ACC112 (cell line): Measurements from ENCODE around the gene NLGN1.

Experiments used
- H2AFZ ChIP-seq: fragments of 200-600 bp; sonication (generic); one replicate; pipeline ENCODE4 v1.6.0; 2017; ENCODE audit warnings: antibody characterized with exemption, low read length; ENCODE audit not compliant: unreplicated experiment
- H3K27ac ChIP-seq: fragments of 200-600 bp; sonication (generic); 2 replicates; pipeline ENCODE4 v1.5.1; 2014; ENCODE audit warnings: low read depth, mild to moderate bottlenecking, antibody characterized with exemption, low read length, moderate library complexity
- H3K27me3 ChIP-seq: fragments of 200-600 bp; sonication (generic); 2 replicates; pipeline ENCODE4 v1.6.1; 2014; ENCODE audit warnings: mild to moderate bottlenecking, antibody characterized with exemption, low read length, moderate library complexity, mixed read lengths; ENCODE audit not compliant: insufficient read depth
- H3K36me3 ChIP-seq: fragments of 200-600 bp; sonication (generic); 2 replicates; pipeline ENCODE4 v1.6.1; 2016; ENCODE audit warnings: mild to moderate bottlenecking, antibody characterized with exemption, low read length, moderate library complexity, mixed read lengths; ENCODE audit not compliant: insufficient read depth
- H3K4me1 ChIP-seq: fragments of 200-600 bp; sonication (generic); one replicate; pipeline ENCODE4 v1.6.1; 2016; ENCODE audit warnings: low read length, mixed read lengths; ENCODE audit not compliant: insufficient read depth, unreplicated experiment, control insufficient read depth
- H3K4me3 ChIP-seq: fragments of 200-600 bp; sonication (generic); 2 replicates; pipeline ENCODE4 v1.5.1; 2014; ENCODE audit warnings: mild to moderate bottlenecking, low read depth, low read length
- H3K79me2 ChIP-seq: fragments of 200-600 bp; sonication (generic); one replicate; pipeline ENCODE4 v1.6.0; 2016; ENCODE audit warnings: low read length; ENCODE audit not compliant: control insufficient read depth, unreplicated experiment, insufficient read depth

NLGN1 gene

DNA sequence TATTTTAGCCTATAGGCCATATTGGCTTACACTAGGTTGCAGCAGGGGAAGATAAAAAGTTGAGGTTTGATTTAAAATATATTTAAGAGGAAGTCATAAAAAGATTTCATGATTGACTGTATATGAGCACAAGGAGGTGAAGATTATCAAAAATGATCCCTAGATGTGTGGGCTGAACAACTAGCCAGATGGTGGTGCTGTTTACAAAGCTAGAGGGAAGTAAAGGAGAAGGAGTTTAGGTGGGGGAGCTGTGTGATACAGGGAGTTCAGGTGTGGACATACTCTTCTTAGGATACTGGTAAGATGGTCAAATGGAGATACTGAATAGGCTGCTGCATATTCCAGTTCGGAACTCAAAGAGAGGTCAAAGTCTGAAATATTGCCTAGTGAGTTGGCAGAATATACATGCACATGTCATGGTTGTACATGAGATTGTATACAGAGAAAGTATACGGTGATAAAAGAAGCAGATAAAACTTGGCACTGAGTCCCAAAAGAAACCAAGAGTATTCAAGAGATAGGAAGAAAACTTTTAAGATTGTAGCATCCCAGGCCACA lies 727.8 kb downstream of the NLGN1 start:
- no peaks in the 10 kb centered on the region for H3K36me3 ChIP-seq
- H3K79me2 ChIP-seq, result no peaks in the 10 kb centered on the region
- no peaks in the 10 kb centered on the region for H3K27me3 ChIP-seq
- H3K4me1 ChIP-seq, result peaks cover 8% of the 10 kb centered on the region
- H3K27ac ChIP-seq, result no peak overlapping the region
- no peak overlapping the region for H2AFZ ChIP-seq
- H3K4me3 ChIP-seq, result no peak overlapping the region

DNA sequence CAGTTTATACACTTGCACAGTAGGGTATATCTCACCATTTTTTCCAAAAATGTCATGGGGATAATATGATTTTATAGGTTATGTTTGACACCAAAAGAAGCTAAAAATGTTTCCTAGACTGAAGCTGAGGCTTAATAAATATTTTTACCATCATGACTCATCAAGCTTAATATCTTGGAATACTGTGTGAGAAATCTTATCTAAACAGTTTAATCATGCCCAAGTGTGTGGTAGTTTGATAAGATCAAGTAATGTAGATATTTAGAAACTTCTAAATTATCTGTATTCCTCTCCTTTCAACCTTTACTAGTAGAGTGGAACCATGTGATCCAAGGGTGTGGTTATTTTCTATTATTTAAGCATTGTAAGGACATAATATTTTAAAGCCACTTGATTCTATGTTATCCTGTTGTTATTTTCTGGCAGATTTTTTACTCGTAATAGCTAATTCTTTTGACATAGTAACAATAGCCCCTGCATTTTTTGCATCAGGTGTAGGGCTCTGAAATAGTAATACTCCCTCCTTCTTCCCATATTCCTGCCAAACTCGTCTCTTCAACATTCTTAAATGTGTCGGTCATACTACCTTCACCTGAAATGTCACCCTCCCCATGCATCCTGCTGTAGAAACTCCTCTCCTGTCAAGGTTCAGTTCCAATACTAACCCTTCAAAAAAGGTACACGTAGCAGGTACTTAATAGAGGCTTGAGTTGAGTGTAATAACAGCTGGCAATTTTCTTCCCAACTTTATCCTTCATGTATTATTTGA lies 729.6 kb downstream of the NLGN1 start:
- H2AFZ ChIP-seq, result no peak overlapping the region
- no peaks in the 10 kb centered on the region for H3K79me2 ChIP-seq
- H3K4me1 ChIP-seq, result peaks cover 8% of the 10 kb centered on the region
- H3K4me3 ChIP-seq, result no peak overlapping the region
- no peaks in the 10 kb centered on the region for H3K36me3 ChIP-seq
- H3K27ac ChIP-seq, result no peak overlapping the region
- H3K27me3 ChIP-seq, result no peaks in the 10 kb centered on the region

DNA sequence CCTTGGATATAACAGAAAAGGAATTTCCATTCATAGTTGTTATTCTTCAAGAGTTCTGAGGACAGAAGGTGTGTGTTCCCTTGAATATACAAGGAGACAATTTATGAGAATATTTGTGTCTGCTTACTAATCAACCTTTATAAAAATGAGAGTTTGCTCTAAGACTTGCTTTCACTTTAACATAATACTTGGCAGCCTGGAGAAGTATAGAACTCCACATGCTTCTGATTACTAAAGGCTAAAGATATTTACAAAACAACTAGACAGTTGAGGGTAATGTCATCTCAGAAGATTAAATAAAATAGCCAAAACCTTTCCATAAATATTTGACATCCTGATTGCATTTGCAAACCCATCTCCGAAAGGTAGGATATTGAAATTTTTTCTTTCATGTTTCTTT lies 734.5 kb downstream of the NLGN1 start:
- Histone ChIP-seq H3K79me2 (no peaks in the 10 kb centered on the region), H3K36me3 (no peaks in the 10 kb centered on the region), H3K27ac (no peak overlapping the region), H3K27me3 (no peaks in the 10 kb centered on the region), H2AFZ (no peak overlapping the region), H3K4me3 (no peak overlapping the region), H3K4me1 (peaks cover 4% of the 10 kb centered on the region)

DNA sequence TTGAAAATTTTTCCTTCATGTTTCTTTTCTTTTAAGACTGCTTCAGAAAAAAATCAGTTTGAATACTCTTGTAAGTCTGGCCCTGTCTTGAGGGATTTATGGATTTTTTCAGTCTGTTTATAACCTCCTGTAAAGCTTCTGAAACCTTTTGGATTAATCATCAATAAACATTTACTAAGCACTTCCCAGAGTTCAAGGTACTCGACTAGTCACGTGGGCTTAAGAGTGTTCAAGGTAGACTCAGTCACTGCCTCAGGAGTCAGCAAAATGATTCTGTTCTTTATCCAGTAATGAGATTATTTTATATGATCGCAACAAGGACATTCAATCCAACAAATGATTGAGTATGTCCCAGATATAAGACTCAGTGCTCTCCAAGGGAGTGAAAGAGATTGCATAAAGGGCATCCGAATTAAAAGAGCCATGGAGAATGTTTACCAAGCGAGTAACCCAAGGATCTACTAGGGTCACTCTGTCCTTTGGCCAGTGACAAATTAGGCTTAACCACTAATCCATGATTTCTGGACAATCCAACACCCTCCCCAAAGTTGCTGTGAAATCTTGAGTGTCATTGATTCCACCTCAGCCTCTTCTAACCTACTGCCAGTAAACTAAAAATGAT lies 735.0 kb downstream of the NLGN1 start:
- no peak overlapping the region for H2AFZ ChIP-seq
- H3K36me3 ChIP-seq, result no peaks in the 10 kb centered on the region
- H3K27ac ChIP-seq, result no peak overlapping the region
- H3K27me3 ChIP-seq, result no peaks in the 10 kb centered on the region
- H3K79me2 ChIP-seq, result no peaks in the 10 kb centered on the region
- H3K4me1 ChIP-seq, result no peaks in the 10 kb centered on the region
- H3K4me3 ChIP-seq, result no peak overlapping the region

DNA sequence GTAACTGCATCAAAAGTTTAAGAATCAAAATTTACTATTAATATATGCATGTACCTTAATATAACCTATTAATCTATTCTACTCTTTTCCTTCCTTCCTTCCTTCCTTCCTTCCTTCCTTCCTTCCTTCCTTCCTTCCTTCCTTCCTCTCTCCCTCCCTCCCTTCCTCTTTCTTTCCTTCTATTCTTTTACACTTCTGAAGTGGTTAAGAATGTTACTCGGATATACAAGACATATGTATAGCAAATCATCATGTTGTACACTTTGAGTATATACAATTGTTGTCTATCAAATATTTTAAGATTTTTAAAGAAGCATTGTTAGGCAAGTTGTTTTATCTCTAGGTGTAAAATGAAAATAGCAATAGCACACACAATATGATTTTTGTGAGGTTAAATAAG lies 748.5 kb downstream of the NLGN1 start:
- Histone ChIP-seq H3K27me3 (no peaks in the 10 kb centered on the region), H3K36me3 (no peaks in the 10 kb centered on the region), H3K4me3 (no peak overlapping the region), H3K27ac (no peak overlapping the region), H3K4me1 (no peaks in the 10 kb centered on the region), H3K79me2 (no peaks in the 10 kb centered on the region), H2AFZ (no peak overlapping the region)

DNA sequence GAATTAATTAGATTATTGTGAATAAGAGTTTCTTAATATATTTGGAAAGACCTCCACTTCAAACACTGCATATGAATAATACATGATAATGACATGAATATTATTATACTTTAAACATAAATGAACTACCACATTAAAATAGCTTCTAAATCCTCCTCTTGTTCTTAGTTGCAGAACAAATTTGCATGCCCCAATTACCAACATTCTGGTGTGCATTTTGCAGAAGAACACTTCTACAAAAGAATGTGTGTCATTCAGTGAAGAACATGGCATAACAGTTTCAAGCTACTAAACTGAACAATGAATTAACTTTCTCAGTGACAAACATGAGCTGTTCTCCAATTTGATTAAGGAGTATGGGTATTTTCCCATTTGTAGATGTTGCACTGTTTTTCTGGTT lies 750.3 kb downstream of the NLGN1 start:
- Histone ChIP-seq H3K36me3 (no peaks in the 10 kb centered on the region), H3K79me2 (no peaks in the 10 kb centered on the region), H3K4me3 (no peak overlapping the region), H3K4me1 (no peaks in the 10 kb centered on the region), H3K27me3 (no peaks in the 10 kb centered on the region), H3K27ac (no peak overlapping the region), H2AFZ (no peak overlapping the region)

DNA sequence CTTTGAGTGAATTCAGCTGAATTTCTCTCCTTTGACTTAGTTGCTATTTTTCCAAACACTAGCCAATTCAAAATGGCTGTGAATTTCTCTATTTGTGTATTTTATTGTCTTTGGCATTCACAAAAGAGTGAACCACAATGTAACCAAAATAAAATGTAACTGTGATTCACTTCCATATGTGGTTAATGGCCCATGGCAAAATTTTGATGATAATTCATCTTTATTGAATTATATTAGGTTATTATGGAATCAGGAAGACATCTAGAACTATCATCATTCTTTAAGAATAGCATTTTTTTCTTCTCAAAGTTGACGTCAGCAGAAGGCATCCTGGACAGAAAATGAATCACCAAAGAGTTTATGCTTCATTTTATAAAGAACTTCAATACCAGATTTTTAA lies 756.3 kb downstream of the NLGN1 start:
- H3K4me1 ChIP-seq, result no peaks in the 10 kb centered on the region
- H3K27ac ChIP-seq, result no peak overlapping the region
- no peaks in the 10 kb centered on the region for H3K79me2 ChIP-seq
- no peaks in the 10 kb centered on the region for H3K36me3 ChIP-seq
- H3K4me3 ChIP-seq, result no peak overlapping the region
- no peak overlapping the region for H2AFZ ChIP-seq
- H3K27me3 ChIP-seq, result no peaks in the 10 kb centered on the region

DNA sequence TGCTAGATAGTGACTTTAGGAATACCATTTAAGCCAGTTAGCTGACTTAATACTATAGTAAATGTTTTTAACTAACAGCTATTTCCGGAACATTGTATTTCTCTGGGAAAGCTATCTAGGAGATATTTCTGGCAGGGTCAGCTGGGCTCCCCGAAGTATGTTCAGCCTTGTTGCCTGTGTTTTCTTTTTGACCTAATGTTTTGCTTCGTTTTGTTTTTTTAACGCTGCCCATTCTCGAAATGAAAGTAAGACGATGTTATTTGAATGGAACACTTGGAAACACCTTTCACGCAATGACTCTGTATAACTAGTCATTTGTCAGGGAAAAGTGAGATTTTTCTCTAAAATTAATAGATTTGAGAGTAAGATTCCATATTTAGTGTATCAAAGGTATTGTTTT lies 758.7 kb downstream of the NLGN1 start:
- Histone ChIP-seq H3K36me3 (no peaks in the 10 kb centered on the region), H3K79me2 (no peaks in the 10 kb centered on the region), H3K27ac (no peak overlapping the region), H2AFZ (no peak overlapping the region), H3K4me1 (no peaks in the 10 kb centered on the region), H3K4me3 (no peak overlapping the region), H3K27me3 (no peaks in the 10 kb centered on the region)

DNA sequence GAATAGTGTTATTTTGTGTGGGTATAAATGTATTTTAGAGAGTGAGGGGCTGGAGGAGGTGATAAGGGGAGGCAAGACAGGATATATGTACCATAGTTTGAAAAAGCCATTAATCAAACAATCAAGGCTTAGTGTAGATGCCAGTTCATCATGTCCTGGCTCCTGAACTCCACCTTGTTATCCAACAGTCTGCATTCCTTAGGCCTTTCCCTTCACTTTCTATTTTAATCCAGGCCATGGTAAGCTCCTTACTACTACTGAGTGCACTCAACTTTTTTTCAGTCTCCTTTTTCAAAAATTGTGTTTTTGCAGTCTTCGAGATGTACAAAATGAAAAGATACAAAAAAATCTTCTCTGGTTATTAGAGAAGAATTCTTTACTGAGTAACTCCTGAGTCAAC lies 761.1 kb downstream of the NLGN1 start:
- Histone ChIP-seq H3K4me3 (no peak overlapping the region), H2AFZ (no peak overlapping the region), H3K79me2 (no peaks in the 10 kb centered on the region), H3K27me3 (no peaks in the 10 kb centered on the region), H3K36me3 (no peaks in the 10 kb centered on the region), H3K4me1 (no peaks in the 10 kb centered on the region), H3K27ac (no peak overlapping the region)

DNA sequence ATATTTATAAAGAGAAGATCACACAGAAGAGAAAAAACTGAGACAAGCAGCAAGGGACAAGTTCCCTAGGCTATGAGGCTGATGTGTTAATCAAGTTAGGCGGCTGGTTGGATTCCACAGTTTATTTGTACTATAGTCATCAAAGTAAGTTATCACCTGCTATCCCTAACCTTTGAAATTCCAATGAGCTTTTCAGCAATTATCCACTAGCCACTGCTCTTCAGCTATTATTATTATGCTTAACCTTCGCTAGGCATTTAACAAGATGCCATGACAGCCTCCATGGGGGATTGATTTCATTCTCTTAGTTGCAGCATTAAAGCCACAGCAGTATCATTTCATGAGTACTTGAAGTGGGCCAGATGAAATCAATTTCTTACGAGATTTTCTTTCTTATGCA lies 762.1 kb downstream of the NLGN1 start:
- no peaks in the 10 kb centered on the region for H3K79me2 ChIP-seq
- H3K36me3 ChIP-seq, result no peaks in the 10 kb centered on the region
- H3K27me3 ChIP-seq, result no peaks in the 10 kb centered on the region
- H3K4me3 ChIP-seq, result no peak overlapping the region
- no peak overlapping the region for H2AFZ ChIP-seq
- no peaks in the 10 kb centered on the region for H3K4me1 ChIP-seq
- no peak overlapping the region for H3K27ac ChIP-seq

DNA sequence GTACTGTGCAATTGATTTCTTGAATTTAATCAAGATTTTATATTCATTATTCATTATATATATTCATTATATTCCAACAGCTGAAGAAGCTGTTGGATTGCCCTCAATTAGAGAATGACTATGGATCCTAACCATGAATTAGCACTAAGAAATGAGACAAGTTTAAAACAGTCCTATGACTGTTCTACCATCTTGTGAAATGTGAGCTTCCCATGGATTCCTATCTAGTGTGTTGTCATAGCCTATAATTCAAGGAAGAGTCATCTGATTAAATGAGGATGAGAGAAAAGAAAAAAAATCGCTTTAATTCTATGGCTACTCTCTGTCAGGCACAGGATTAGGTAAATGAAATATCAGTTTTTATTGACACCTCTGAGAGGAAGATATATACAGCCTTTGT lies 765.0 kb downstream of the NLGN1 start:
- Histone ChIP-seq H3K27ac (no peak overlapping the region), H3K4me1 (no peaks in the 10 kb centered on the region), H2AFZ (no peak overlapping the region), H3K79me2 (no peaks in the 10 kb centered on the region), H3K4me3 (no peak overlapping the region), H3K27me3 (no peaks in the 10 kb centered on the region), H3K36me3 (no peaks in the 10 kb centered on the region)
